ENCODE data around the gene ACSS2. TPM values are rescaled to one million over a fixed set of nuclear protein-coding genes. Genes with fewer than 3 reads are reported as not detected.

The ACSS2 gene
- polyA plus RNA-seq, 2 of the 4 experiments (the other 2 are of a cell fraction), result 22.1 to 24.1 TPM

DNA sequence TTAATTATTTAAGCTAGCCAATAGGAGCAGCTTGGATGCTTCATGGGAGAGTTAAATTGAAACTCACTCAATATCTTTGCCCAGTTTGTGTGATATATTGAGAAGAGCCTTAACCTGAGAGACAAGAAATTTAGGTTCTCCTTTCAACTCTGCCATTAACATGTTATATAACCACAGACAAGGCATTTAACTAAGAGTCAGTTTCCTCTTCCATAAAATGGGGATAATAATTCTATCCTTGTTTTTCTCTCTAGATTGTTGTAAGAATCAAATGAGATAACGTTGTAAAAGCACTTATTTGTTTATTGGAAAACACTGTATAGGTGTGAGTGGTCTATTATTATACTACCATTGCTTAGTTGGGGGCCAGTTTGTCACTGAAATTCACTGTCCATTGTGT lies 7.8 kb downstream of the ACSS2 start:
- TF ChIP-seq TP53 (CRISPR knock-in tag; IDR thresholded peaks at IDR 0.05), result no peak
- no peak for TF ChIP-seq PHF8 (IDR thresholded peaks at IDR 0.05; ENCODE audit: borderline replicate concordance, low read depth)
- TF ChIP-seq HOXA7 (CRISPR knock-in tag; IDR thresholded peaks at IDR 0.05), result no peak
- TF ChIP-seq HDAC2 (IDR thresholded peaks at IDR 0.05), result no peak
- TF ChIP-seq GATA3 (IDR thresholded peaks at IDR 0.05; ENCODE audit: borderline replicate concordance), result no peak
- TF ChIP-seq FOSL2 (IDR thresholded peaks at IDR 0.05), result no peak
- no peak for TF ChIP-seq FOSL2 (CRISPR knock-in tag; IDR thresholded peaks at IDR 0.05)
- no peak for TF ChIP-seq JUN (IDR thresholded peaks at IDR 0.05)
- no peak for TF ChIP-seq JUNB (IDR thresholded peaks at IDR 0.05)
- no peak for TF ChIP-seq ZNF302 (CRISPR knock-in tag; IDR thresholded peaks at IDR 0.05)
- no peak for TF ChIP-seq HOXB13 (CRISPR knock-in tag; IDR thresholded peaks at IDR 0.05; ENCODE audit: low read depth)
- no peak for TF ChIP-seq ZC3H11A (IDR thresholded peaks at IDR 0.05)
- TF ChIP-seq, protein P1, sequence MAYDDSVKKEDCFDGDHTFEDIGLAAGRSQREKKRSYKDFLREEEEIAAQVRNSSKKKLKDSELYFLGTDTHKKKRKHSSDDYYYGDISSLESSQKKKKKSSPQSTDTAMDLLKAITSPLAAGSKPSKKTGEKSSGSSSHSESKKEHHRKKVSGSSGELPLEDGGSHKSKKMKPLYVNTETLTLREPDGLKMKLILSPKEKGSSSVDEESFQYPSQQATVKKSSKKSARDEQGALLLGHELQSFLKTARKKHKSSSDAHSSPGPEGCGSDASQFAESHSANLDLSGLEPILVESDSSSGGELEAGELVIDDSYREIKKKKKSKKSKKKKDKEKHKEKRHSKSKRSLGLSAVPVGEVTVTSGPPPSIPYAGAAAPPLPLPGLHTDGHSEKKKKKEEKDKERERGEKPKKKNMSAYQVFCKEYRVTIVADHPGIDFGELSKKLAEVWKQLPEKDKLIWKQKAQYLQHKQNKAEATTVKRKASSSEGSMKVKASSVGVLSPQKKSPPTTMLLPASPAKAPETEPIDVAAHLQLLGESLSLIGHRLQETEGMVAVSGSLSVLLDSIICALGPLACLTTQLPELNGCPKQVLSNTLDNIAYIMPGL (CRISPR knock-in tag; IDR thresholded peaks at IDR 0.05; ENCODE audit: borderline replicate concordance), result no peak
- no peak for TF ChIP-seq CBX2 (IDR thresholded peaks at IDR 0.05; ENCODE audit: borderline replicate concordance, low read depth)
- no peak for TF ChIP-seq HEYL (CRISPR knock-in tag; IDR thresholded peaks at IDR 0.05)
- TF ChIP-seq SMC3 (IDR thresholded peaks at IDR 0.05), result no peak
- TF ChIP-seq RCOR1 (IDR thresholded peaks at IDR 0.05; ENCODE audit: low read depth, low read length), result no peak
- no peak for TF ChIP-seq KDM1A (IDR thresholded peaks at IDR 0.05; ENCODE audit: low read depth)
- TF ChIP-seq CHD4 (IDR thresholded peaks at IDR 0.05; ENCODE audit: borderline replicate concordance), result no peak
- no peak overlapping the region for H3K4me2 ChIP-seq
- WGBS (ENCODE audit: missing lambda C conversion rate), result 48% methylated on average over 1 of the region's 1 CpG
- ChIA-PET CTCF (interaction anchor here (0.6 to 3.0 kb wide), 4 partner anchors 9 to 30 kb away, joined by 3 to 17 read pairs (median 4); no protein-coding TSS in a partner anchor), POLR2A (no interaction called here)
- H3K4me3 ChIP-seq, result no peak overlapping the region
- DNase-seq (ENCODE audit: low read depth in 1 of 2, low spot score in 1 of 2), result no peak
- ATAC-seq, result no peak
- peaks cover 17% of the 10 kb centered on the region; the same call in 2 of the 3 replicates for H3K4me1 ChIP-seq
- no peak overlapping the region for H3K27ac ChIP-seq
- H3K9me3 ChIP-seq, result no peaks in the 10 kb centered on the region
- no peak for FAIRE-seq

DNA sequence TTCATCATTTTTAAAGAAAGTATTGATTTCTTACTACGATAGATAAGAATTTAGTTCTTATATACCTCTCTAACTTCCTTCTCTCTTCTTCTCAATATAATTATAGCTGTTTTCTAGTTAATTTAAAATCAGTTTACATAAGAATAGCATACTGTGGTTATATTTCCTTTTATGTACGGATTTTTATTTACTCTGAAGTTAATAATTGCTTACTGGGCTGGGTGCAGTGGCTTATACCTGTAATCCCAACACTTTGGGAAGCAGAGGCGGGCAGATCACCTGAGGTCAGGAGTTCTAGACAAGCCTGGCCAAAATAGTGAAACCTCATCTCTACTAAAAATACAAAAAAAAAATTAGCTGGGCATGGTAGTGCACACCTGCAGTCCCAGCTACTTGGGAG lies 9.7 kb downstream of the ACSS2 start:
- POLR2A ChIA-PET, result no interaction called here
- no peak overlapping the region for H3K4me3 ChIP-seq
- WGBS (ENCODE audit: missing lambda C conversion rate), result 61% methylated on average over 3 of the region's 3 CpGs
- H3K4me2 ChIP-seq, result peak overlapping the region; percentile 1; the same call in 1 of the 3 replicates
- no peaks in the 10 kb centered on the region for H3K9me3 ChIP-seq
- CTCF ChIA-PET, result interaction anchor here (1.1 to 1.5 kb wide), 2 partner anchors 12 to 144 kb away, joined by 3 to 5 read pairs; no protein-coding TSS in a partner anchor
- FAIRE-seq, result no peak
- no peak overlapping the region for H3K27ac ChIP-seq
- DNase-seq (ENCODE audit: low read depth in 1 of 2, low spot score in 1 of 2), result no peak
- ATAC-seq, result no peak
- TF ChIP-seq FOSB (CRISPR knock-in tag; IDR thresholded peaks at IDR 0.05), result no peak
- no peak for TF ChIP-seq HOXB5 (CRISPR knock-in tag; IDR thresholded peaks at IDR 0.05)
- no peak for TF ChIP-seq ESRRA (IDR thresholded peaks at IDR 0.05; ENCODE audit: borderline replicate concordance, low read length)
- TF ChIP-seq, protein P2, sequence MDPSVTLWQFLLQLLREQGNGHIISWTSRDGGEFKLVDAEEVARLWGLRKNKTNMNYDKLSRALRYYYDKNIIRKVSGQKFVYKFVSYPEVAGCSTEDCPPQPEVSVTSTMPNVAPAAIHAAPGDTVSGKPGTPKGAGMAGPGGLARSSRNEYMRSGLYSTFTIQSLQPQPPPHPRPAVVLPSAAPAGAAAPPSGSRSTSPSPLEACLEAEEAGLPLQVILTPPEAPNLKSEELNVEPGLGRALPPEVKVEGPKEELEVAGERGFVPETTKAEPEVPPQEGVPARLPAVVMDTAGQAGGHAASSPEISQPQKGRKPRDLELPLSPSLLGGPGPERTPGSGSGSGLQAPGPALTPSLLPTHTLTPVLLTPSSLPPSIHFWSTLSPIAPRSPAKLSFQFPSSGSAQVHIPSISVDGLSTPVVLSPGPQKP (IDR thresholded peaks at IDR 0.05; ENCODE audit: low read depth, low read length), result no peak
- TF ChIP-seq, protein P3, sequence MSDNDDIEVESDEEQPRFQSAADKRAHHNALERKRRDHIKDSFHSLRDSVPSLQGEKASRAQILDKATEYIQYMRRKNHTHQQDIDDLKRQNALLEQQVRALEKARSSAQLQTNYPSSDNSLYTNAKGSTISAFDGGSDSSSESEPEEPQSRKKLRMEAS (IDR thresholded peaks at IDR 0.05), result no peak
- no peak for TF ChIP-seq CBX8 (IDR thresholded peaks at IDR 0.05)
- peaks cover 13% of the 10 kb centered on the region for H3K4me1 ChIP-seq
